Mononuclear cell (primary cell): ENCODE measurements around the gene CYB5R3. TPM values are rescaled to one million over a fixed set of nuclear protein-coding genes. Genes with fewer than 3 reads are reported as not detected.
"Not testable (repeated sequence)": the region's sequence is repeated elsewhere in the genome, so short reads cannot be mapped to it uniquely, and the experiment has no call there.

Experiments
- H3K27me3 ChIP-seq: 2 replicates; pipeline ENCODE4 v1.6.0; 2011; ENCODE audit warnings: low read length, control low read depth; ENCODE audit not compliant: insufficient read depth
- H3K4me1 ChIP-seq: 2 replicates; pipeline ENCODE4 v1.5.1; 2011; ENCODE audit warnings: mild to moderate bottlenecking, low read length, control low read depth; ENCODE audit not compliant: insufficient read depth
- H3K4me3 ChIP-seq: 2 replicates; pipeline ENCODE4 v1.5.1; 2011; ENCODE audit warnings: mild to moderate bottlenecking, low read length, moderate library complexity
- H3K9me3 ChIP-seq: 2 replicates; pipeline ENCODE4 v1.5.1; 2011; ENCODE audit warnings: low read depth, mild to moderate bottlenecking, control low read depth, low read length
- total RNA-seq: library from RNA; depleted of rRNA; stranded (reverse); fragments of >200 nt; gene quantifications from one replicate; pipeline ENCODE4 v1.2.3, GENCODE V29; 2012

Gene CYB5R3
- total RNA-seq, 1 donor, result 28.1 TPM

DNA sequence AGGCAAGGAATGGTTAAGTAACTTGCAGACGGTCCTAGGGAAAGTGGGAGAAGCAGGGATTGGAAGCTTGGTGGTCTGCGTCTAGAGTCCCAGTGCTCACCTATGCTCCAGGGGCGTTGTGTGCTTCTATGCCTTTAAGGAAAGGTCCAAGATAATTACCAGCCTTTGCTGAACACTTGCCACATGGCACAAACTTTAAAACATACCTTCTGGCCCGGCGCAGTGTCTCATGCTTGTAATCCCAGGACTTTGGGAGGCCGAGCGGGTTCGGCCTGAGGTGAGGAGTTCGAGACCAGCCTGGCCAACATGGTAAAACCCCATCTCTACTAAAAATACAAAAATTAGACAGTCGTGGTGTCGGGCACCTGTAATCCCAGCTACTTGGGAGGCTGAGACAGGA lies 36.9 kb downstream of the CYB5R3 start:
- Histone ChIP-seq H3K4me1 (peaks cover 60% of the 10 kb centered on the region), H3K27me3 (no peaks in the 10 kb centered on the region), H3K9me3 (no peaks in the 10 kb centered on the region), H3K4me3 (no peak overlapping the region)

GRCh38 chr22:42611051-42611450 lies 38.1 kb downstream of the CYB5R3 start:
- Histone ChIP-seq H3K27me3 (no peaks in the 10 kb centered on the region), H3K4me1 (peaks cover 56% of the 10 kb centered on the region), H3K9me3 (no peaks in the 10 kb centered on the region), H3K4me3 (no peak overlapping the region)

- Histone ChIP-seq H3K4me1 (peaks cover 49% of the 10 kb centered on the region), H3K4me3 (no peak overlapping the region), H3K9me3 (no peaks in the 10 kb centered on the region), H3K27me3 (no peaks in the 10 kb centered on the region)
Measured at GRCh38 chr22:42610186-42610585, 39.0 kb downstream of the CYB5R3 start.

- Histone ChIP-seq H3K4me1 (peaks cover 53% of the 10 kb centered on the region), H3K27me3 (no peaks in the 10 kb centered on the region), H3K4me3 (no peak overlapping the region), H3K9me3 (no peaks in the 10 kb centered on the region)
Measured at GRCh38 chr22:42608823-42609361, 40.3 kb downstream of the CYB5R3 start.

- peaks cover 47% of the 10 kb centered on the region for H3K4me1 ChIP-seq
- H3K9me3 ChIP-seq, result no peaks in the 10 kb centered on the region
- no peaks in the 10 kb centered on the region for H3K27me3 ChIP-seq
- no peak overlapping the region for H3K4me3 ChIP-seq
Measured at GRCh38 chr22:42608136-42608822, 40.9 kb downstream of the CYB5R3 start.

- not testable (repeated sequence) for H3K9me3 ChIP-seq
- peaks cover 41% of the 10 kb centered on the region for H3K4me1 ChIP-seq
Measured at GRCh38 chr22:42607641-42608040, 41.6 kb downstream of the CYB5R3 start.

DNA sequence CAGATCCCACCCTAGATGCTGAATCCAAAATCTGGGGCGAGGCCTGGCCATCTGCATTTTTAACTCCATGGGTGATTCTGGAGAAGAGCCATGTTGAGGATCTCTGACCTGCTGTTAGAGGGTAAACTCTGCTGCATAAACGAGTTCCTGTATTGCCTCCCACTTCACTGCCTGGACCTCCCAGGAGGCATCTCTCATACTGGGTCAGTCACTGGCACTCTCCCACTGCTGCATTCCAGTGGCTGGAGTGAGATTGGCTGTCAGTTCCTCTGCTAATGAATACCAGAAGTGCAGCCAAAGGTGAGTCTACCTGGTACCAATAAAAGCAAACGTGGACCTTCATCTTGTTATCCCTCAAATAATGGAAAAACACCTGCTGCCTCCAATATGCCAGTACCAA lies 44.8 kb downstream of the CYB5R3 start:
- Histone ChIP-seq H3K27me3 (no peaks in the 10 kb centered on the region), H3K4me3 (no peak overlapping the region), H3K9me3 (no peaks in the 10 kb centered on the region), H3K4me1 (peaks cover 14% of the 10 kb centered on the region)

More at GRCh38 chr22:42607641-42608040, 41.6 kb downstream of the CYB5R3 start:
- H3K27me3 ChIP-seq, H3K4me3 ChIP-seq: not testable (repeated sequence)

GRCh38 chr22:42603427-42603826 lies 45.8 kb downstream of the CYB5R3 start:
- Histone ChIP-seq H3K4me1 (peaks cover 5% of the 10 kb centered on the region), H3K9me3 (no peaks in the 10 kb centered on the region), H3K4me3 (no peak overlapping the region), H3K27me3 (no peaks in the 10 kb centered on the region)

DNA sequence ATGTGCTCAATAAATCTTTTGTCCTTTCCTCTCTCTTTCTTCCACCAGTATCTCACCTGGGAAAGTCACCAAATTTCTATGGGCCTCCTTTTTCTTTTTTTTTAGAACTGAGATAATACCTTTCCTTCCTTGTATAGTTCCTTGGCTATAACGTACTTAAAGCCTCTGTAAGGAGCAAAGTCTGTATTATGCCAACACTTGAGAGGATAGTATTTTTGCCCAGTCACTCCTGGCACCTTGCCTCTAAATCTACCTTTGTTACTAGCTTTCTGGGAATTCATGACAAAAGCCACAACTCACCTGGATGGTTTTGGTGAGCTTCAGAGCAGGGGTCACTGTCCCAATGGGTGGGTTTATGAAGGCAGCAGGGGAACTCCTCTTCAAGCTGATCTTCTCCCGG lies 46.7 kb downstream of the CYB5R3 start:
- Histone ChIP-seq H3K4me3 (no peak overlapping the region), H3K9me3 (no peaks in the 10 kb centered on the region), H3K27me3 (no peaks in the 10 kb centered on the region), H3K4me1 (peaks cover 5% of the 10 kb centered on the region)

GRCh38 chr22:42601879-42602465 lies 47.2 kb downstream of the CYB5R3 start:
- Histone ChIP-seq H3K9me3 (no peaks in the 10 kb centered on the region), H3K4me3 (no peak overlapping the region), H3K27me3 (no peaks in the 10 kb centered on the region), H3K4me1 (peaks cover 5% of the 10 kb centered on the region)

- Histone ChIP-seq H3K9me3 (no peaks in the 10 kb centered on the region), H3K27me3 (no peaks in the 10 kb centered on the region), H3K4me1 (no peaks in the 10 kb centered on the region), H3K4me3 (no peak overlapping the region)
Measured at GRCh38 chr22:42596863-42597530, 52.2 kb downstream of the CYB5R3 start.

GRCh38 chr22:42596336-42596735 lies 52.9 kb downstream of the CYB5R3 start:
- no peaks in the 10 kb centered on the region for H3K9me3 ChIP-seq
- H3K4me1 ChIP-seq, result no peaks in the 10 kb centered on the region
- H3K27me3 ChIP-seq, result no peaks in the 10 kb centered on the region
- H3K4me3 ChIP-seq, result no peak overlapping the region

GRCh38 chr22:42595434-42595833 lies 53.8 kb downstream of the CYB5R3 start:
- no peaks in the 10 kb centered on the region for H3K4me1 ChIP-seq
- no peaks in the 10 kb centered on the region for H3K9me3 ChIP-seq
- H3K4me3 ChIP-seq, result no peak overlapping the region
- no peaks in the 10 kb centered on the region for H3K27me3 ChIP-seq

DNA sequence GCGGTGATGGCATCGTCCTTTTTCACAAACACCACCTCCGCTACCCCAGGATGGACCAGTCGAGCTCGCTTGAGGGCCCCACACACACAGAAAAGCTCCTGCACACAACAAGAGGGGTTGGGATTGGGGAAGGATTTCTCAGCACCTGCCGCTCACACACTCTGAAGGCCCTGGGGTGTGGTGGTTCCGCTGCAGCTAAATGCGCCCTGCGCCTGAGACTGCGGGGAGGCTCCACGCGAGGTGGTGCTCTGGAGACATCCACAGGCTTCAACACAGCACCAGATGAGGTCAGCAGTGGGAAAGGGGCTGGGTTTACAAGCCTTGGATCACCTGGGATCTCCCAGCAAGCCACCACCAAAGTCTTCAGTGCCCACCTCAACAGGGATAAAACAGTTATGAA lies 57.2 kb downstream of the CYB5R3 start:
- Histone ChIP-seq H3K27me3 (no peaks in the 10 kb centered on the region), H3K4me1 (peaks cover 14% of the 10 kb centered on the region), H3K9me3 (no peaks in the 10 kb centered on the region), H3K4me3 (no peak overlapping the region)

GRCh38 chr22:42587588-42588175 lies 61.5 kb downstream of the CYB5R3 start:
- H3K27me3 ChIP-seq, result no peaks in the 10 kb centered on the region
- no peak overlapping the region for H3K4me3 ChIP-seq
- peaks cover 28% of the 10 kb centered on the region for H3K4me1 ChIP-seq
- no peaks in the 10 kb centered on the region for H3K9me3 ChIP-seq
